GM18951 (cell line): ENCODE data around the gene ARL6IP4.
"Not testable (repeated sequence)": the region's sequence is repeated elsewhere in the genome, so short reads cannot be mapped to it uniquely, and the experiment has no call there.

ENCODE experiments used
- POLR2A ChIP-seq: IDR thresholded peaks from 4 replicates; pipeline ENCODE4 v1.6.1; 2011; ENCODE audit warnings: mild to moderate bottlenecking; ENCODE audit not compliant: insufficient read length, insufficient read depth; ENCODE audit errors: extremely low read depth
- in situ Hi-C: fragments of 300-500 bp; cut with MboI; formaldehyde crosslinking; loops from one replicate; pipeline ENCODE4 v1.12.0; 2022; ENCODE audit warnings: low sequenced_read_pairs, mixed read lengths, inconsistent platforms; ENCODE audit not compliant: unreplicated experiment

Gene ARL6IP4

DNA sequence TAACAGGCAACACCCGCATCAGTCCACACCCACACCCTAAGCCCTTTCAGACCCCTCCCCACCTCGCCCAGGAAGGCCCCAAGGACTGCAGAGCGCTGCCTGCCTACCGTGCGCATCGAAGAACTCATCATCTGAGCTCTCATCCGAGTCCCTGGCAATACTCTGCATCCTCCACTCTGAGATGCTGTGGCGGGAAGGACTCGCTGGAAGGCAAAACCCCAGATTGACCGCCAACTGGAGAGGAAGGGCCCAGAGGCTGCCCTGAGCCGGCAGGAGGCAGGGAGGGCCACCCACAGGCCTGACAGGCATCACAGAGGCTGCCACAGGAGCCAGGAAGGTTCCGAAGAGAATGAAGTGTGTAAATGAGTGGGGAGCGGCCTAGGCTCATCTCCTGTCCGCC, 23.8 kb downstream of the ARL6IP4 start:
- in situ Hi-C loops, result no loop called here
- no peak for TF ChIP-seq POLR2A

DNA sequence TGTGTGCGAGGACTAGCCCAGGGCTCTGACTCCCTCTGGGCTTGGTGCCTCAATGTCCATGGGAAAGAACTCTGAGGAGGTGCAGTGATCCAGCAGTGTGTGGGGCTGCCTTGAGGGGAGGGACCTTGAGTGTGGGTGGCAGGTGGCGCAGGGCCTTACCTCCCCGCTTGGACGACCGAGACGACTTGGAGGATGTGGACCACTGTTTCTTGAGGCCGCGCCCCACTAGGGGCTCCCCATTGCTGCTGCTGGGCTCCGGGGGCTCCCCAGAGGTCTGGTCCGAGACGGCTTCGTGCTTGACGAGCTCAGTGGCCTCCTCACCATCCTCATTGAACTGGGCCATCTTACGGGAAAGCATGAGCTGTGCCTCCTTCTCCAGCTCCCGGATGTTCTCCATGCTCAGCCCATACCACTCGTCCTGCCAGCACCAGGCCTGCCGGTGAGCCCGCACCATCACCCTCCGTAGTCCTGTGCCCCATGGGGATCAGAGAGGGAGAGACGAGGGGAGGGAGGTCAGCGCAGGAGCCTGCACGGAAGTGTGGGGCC, 24.7 kb downstream of the ARL6IP4 start:
- TF ChIP-seq POLR2A, result no peak
- in situ Hi-C loops, result no loop called here

DNA sequence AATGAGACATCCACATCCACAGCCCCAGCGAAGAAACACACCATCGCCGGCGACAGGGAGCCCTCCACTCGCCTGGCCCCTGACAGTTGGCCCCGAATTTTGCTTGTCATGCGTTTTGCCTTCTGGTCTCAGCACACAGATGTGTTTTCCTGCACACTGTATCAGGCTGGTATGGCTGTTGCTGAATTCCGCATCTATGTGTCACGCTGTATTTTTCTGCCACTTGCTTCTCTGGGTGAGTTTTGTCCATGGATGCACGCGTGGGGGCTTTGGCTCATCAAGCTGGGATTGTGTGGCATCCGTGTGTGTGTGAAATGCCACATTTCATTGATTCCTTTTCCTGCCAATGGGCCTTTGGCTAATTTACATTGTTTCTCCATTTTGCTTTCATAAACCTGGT, 26.5 kb downstream of the ARL6IP4 start:
- in situ Hi-C loops, result no loop called here
- TF ChIP-seq POLR2A, result no peak

GRCh38 chr12:123010110-123010509, 29.6 kb downstream of the ARL6IP4 start:
- no peak for TF ChIP-seq POLR2A

DNA sequence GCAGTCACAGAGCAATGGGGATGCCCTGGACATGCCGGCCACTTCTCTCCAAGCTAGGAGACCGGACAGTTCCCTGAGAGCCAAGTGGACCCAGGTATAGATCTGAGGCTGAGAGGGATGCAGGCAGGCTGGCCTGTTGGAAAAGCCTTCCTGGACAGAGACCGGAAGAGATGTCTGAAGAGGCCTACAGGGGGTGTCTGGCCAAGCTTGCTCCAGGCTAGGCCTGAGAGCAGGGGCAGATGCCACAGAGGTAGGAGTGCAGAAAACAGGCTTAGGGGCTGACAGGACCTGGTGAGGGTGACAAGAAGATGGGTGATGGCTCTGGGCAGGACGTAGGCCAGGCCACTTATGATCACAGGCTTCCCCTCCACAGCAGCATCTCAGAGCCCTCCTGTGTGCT, 30.2 kb downstream of the ARL6IP4 start:
- TF ChIP-seq POLR2A, result no peak
- in situ Hi-C loops, result no loop called here

More at GRCh38 chr12:123010110-123010509, 29.6 kb downstream of the ARL6IP4 start:
- in situ Hi-C loops, result no loop called here

DNA sequence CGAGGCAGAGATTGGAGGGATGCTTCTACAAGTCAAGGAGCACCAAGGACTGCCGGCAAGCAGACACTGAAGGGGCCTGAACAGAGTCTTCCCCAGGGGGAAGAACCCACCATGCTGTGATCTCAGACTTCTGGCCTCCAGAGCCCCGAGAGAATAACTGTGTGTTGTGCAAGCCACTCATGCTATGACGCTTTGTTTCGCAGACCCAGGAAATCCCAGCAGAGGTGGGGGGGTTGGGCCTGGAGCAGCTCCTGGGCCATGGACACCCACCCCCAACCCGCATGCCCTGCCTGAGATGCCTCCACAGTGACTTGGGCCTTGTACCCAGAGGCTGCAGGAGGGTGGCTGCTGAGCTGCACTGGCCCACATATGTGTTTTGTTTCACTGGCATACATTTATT, 31.2 kb downstream of the ARL6IP4 start:
- in situ Hi-C loops, result no loop called here
- TF ChIP-seq POLR2A, result no peak

GRCh38 chr12:123013185-123014095, 33.0 kb downstream of the ARL6IP4 start:
- TF ChIP-seq POLR2A, result no peak
- in situ Hi-C loops, result no loop called here

DNA sequence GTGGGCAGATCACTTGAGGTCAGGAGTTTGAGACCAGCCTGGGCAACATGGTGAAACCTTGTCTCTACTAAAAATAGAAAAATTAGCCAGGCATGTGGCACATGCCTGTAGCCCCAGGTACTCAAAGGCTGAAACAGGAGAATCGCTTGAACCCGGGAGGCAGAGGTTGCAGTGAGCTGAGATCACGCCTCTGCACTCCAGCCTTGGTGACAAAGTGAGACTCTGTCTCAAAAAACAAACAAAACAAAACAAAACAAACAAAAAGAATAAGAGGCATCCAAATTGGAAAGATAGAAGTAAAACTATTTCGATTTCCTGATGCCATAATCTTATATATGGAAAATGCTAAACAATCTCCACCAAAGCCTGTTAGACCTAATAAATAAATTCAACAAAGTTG, 34.0 kb downstream of the ARL6IP4 start:
- in situ Hi-C loops, result not testable (repeated sequence)

DNA sequence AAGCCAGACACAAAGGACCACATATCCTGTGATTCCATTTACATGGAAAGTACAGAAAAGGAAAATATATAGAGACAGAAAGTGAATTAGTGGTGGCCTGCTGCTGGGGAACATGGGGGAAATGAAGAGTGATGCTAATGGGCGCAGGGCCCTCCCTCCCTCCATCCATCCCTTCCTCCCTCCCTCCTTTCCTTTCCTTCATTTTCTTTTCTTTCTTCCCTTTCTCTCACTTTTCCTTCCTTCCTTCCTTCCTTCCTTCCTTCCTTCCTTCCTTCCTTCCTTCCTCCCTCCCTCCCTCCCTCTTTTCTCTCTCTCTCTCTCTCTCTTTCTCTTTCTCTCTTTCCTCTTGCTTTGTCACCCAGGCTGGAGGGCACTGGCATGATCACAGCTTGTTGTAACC, 37.3 kb downstream of the ARL6IP4 start:
- in situ Hi-C loops, result no loop called here
- TF ChIP-seq POLR2A, result no peak

GRCh38 chr12:123019841-123020138, 39.3 kb downstream of the ARL6IP4 start:
- in situ Hi-C loops, result no loop called here
- TF ChIP-seq POLR2A, result no peak

DNA sequence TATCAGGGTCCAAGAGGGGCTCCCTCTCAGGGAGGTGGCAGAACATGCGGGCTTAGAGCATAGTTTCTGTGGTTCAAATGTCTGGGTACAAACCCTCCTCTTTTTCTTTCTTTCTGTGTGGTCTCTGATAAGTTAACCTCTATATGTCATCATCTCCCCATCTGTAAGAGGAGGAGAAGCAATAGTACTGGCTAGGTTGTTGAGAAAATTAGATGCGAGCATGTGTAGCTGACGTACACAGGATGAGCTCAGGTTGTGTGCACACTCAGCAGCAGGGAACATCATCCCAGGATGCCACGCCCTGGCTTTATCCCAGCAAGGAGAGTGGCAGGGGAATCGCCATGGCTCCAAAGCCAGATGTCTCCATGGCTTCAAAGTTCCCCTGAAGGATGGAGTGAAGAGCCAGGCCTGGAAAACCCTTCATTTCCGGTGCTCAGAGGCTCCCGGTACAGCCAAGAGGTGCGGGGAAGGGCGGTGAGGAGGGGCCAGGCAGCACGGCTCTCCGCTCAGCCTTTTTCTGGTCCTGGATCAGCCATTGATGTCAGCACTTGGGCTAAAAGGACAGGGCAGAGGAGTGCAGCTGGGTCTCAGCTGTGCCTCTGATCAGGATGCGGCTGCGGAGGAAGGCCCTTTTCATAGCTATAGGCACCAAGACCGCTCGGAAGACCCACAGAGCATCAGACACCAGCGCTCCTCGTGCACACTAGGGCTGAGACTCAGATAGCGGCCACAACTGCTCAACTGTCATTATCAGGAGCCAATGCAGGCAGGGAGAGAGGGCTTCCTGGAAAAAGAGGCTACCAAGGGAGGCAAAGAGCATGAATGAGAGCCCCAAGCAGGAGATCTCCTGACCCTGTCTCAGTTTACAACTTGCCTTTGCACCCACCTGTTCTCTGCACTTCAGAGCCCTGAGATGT, 41.5 kb downstream of the ARL6IP4 start:
- in situ Hi-C loops, result no loop called here
- no peak for TF ChIP-seq POLR2A

DNA sequence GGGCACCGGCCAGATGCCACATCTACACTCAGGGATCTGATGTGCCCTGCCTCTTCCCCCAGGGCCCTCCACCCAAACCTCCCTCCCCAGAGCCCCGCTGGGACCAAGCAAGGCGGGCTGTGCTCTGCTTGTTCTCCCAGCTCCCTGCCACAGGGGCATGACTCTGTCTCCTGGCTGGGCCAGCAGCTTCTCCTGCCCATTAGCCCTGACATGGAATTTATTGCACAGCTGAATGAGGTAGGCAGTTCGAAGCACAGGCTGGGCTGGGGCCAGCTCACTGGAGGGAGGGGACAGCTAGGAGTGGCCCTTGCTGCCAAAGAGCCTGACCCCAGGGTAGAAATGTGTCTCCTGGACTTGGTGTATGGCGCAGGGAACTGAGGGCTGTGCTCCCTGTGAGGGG, 42.4 kb downstream of the ARL6IP4 start:
- in situ Hi-C loops, result no loop called here
- TF ChIP-seq POLR2A, result no peak

- in situ Hi-C loops, result no loop called here
- TF ChIP-seq POLR2A, result no peak
These were observed 44.4 kb downstream of the ARL6IP4 start for GRCh38 chr12:123024819-123025391.
